HEK293T (cell line): ENCODE measurements around the gene LMO4.

ENCODE experiments used
- CTCF ChIA-PET: fragments of 350-600 bp; formaldehyde crosslinking; extraction: SDS; loops from one replicate; lab custom pipeline; 2021; ENCODE audit warnings: antibody characterized with exemption, inconsistent platforms; lab: Yijun Ruan, JAX
- POLR2A ChIA-PET: fragments of 350-600 bp; formaldehyde crosslinking; extraction: SDS; loops from one replicate; lab custom pipeline; 2020; ENCODE audit warnings: antibody characterized with exemption, inconsistent platforms; lab: Yijun Ruan, JAX
- DNase-seq: peaks from one replicate; pipeline ENCODE4 v3.0.0; 2012; ENCODE audit warnings: mixed read lengths; ENCODE audit errors: extremely low spot score
- ARNT ChIP-seq: fragments of 450-650 bp; IDR thresholded peaks from 2 replicates; pipeline ENCODE4 v1.6.1; 2017; ENCODE audit warnings: mild to moderate bottlenecking
- BHLHE40 ChIP-seq: fragments of 450-650 bp; IDR thresholded peaks from 2 replicates; pipeline ENCODE4 v1.6.1; 2016; ENCODE audit warnings: mild to moderate bottlenecking, moderate library complexity, borderline replicate concordance
- CTBP1 ChIP-seq: fragments of 450-650 bp; IDR thresholded peaks from 2 replicates; pipeline ENCODE4 v1.6.1; 2016; ENCODE audit warnings: borderline replicate concordance
- ELF4 ChIP-seq: fragments of 450-650 bp; IDR thresholded peaks from 2 replicates; pipeline ENCODE4 v1.6.1; 2017; ENCODE audit warnings: antibody characterized with exemption
- FOXA1 ChIP-seq: fragments of 450-650 bp; IDR thresholded peaks from 2 replicates; pipeline ENCODE4 v1.6.1; 2016; ENCODE audit warnings: mild to moderate bottlenecking
- FOXK2 ChIP-seq: fragments of 450-650 bp; IDR thresholded peaks from 2 replicates; pipeline ENCODE4 v1.6.1; 2016; ENCODE audit warnings: mild to moderate bottlenecking
- FOXM1 ChIP-seq: fragments of 450-650 bp; IDR thresholded peaks from 2 replicates; pipeline ENCODE4 v1.6.1; 2017; ENCODE audit warnings: mild to moderate bottlenecking, borderline replicate concordance
- HDGF ChIP-seq: fragments of 450-650 bp; IDR thresholded peaks from 2 replicates; pipeline ENCODE4 v1.6.1; 2017; ENCODE audit warnings: antibody characterized with exemption, borderline replicate concordance
- L3MBTL2 ChIP-seq: fragments of 450-650 bp; conservative IDR thresholded peaks from 2 replicates; pipeline ENCODE4 v1.6.1; 2016; ENCODE audit warnings: mild to moderate bottlenecking
- LEF1 ChIP-seq: fragments of 450-650 bp; IDR thresholded peaks from 2 replicates; pipeline ENCODE4 v1.6.1; 2017; ENCODE audit warnings: mild to moderate bottlenecking, borderline replicate concordance
- NFRKB ChIP-seq: fragments of 450-650 bp; IDR thresholded peaks from 2 replicates; pipeline ENCODE4 v1.6.1; 2016; ENCODE audit warnings: mild to moderate bottlenecking, moderate library complexity
- SP1 ChIP-seq: fragments of 450-650 bp; IDR thresholded peaks from 2 replicates; pipeline ENCODE4 v1.6.1; 2017
- SUZ12 ChIP-seq: fragments of 450-650 bp; IDR thresholded peaks from 2 replicates; pipeline ENCODE4 v1.6.1; 2016; ENCODE audit warnings: mild to moderate bottlenecking
- TARDBP ChIP-seq: fragments of 450-650 bp; IDR thresholded peaks from 2 replicates; pipeline ENCODE4 v1.6.1; 2016
- ZNF384 ChIP-seq: fragments of 450-650 bp; IDR thresholded peaks from 2 replicates; pipeline ENCODE4 v1.6.1; 2016
- TF ChIP-seq, protein P1 (sequence below): fragments of 450-650 bp; IDR thresholded peaks from 2 replicates; pipeline ENCODE4 v1.6.1; 2016

The LMO4 gene

DNA sequence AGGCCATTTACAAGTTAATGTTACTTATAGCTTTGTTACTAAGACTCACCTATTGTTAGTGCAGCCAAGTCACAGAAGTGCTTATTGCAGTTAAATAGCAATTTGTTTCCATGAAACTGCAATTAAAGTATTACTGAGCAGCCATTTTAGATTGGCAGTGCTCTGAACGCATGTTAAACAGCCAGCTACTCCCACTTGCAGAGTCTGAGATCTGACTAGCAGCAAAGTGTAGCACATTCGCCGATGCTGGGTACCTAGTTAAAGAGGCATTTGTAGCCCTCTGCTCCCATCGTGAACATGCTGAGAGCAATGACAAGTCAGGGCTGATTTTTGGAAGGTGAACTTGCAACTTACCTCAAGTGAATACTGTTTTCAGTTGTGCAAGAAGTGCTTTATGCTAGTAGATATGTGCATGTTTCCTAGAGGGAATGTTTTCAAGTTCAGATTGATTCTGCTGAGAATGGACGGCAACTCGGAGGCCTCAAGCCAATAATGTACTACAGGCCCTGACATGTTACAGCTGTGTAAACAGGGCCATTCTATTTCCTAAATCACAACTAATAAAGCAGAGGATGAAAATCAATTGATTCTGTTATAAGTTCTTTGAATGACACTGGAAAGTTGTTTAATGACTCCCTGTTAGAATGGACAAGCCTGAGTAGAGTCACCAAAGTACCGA is 19.8 kb downstream of the LMO4 start:
- POLR2A ChIA-PET = no interaction called here

GRCh38 chr1:87349036-87349435 is 20.4 kb downstream of the LMO4 start:
- no peak for DNase-seq
- ChIA-PET CTCF (no interaction called here), POLR2A (no interaction called here)
- no peak for TF ChIP-seq TARDBP
- no peak for TF ChIP-seq FOXA1
- no peak for TF ChIP-seq L3MBTL2

More for the DNA sequence above, 19.8 kb downstream of the LMO4 start:
- CTCF ChIA-PET = no interaction called here
- no peak for TF ChIP-seq FOXK2
- TF ChIP-seq FOXA1 = no peak
- no peak for TF ChIP-seq HDGF
- no peak for DNase-seq

DNA sequence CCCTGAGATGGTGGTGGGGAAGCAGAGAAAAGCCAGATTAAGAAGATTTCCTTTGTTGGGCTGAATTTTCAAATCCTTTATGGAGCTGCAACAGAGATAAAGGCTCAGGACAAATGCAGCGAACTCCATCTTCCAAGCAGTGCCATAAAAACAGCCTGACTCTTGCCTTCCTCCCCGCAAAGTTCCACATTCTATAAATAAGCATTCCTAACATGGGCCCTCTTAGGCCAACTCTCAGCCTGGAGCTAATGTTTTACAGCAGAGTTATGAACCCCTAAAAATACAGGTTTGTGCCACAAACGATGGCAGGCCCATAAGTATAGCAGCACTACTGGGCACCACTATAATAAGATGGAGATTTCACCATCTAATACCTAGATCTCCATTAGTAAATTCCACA is 27.2 kb downstream of the LMO4 start:
- no peak for TF ChIP-seq ZNF384
- no peak for TF ChIP-seq CTBP1
- TF ChIP-seq LEF1 = no peak
- no peak for TF ChIP-seq TARDBP
- TF ChIP-seq HDGF = no peak
- no peak for TF ChIP-seq FOXK2
- TF ChIP-seq FOXA1 = no peak
- TF ChIP-seq SP1 = no peak
- no peak for TF ChIP-seq NFRKB
- ChIA-PET POLR2A (no interaction called here), CTCF (no interaction called here)
- no peak for DNase-seq

DNA sequence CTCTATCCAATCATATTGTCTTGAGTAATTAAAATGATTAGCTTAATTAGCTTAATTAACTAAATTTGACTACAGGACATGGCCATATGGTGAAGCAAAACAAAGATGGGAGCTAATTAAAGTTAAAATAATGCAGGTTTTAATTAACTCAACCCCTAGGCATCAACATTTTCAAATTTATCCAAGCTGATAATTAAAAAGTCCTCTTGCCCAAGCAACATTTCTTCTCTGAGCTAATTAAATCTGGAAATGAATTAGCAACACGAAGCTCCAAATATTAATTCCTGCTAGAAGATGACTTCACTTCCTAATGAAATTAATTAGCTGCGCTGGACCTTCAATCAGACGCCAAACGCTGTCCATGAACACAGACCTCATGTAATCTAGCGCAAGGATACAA is 27.9 kb downstream of the LMO4 start:
- ChIA-PET CTCF (no interaction called here), POLR2A (no interaction called here)
- no peak for DNase-seq
- TF ChIP-seq ZNF384 (no peak), TARDBP (no peak), FOXK2 (no peak), SP1 (no peak), BHLHE40 (no peak)
- TF ChIP-seq, protein P1, sequence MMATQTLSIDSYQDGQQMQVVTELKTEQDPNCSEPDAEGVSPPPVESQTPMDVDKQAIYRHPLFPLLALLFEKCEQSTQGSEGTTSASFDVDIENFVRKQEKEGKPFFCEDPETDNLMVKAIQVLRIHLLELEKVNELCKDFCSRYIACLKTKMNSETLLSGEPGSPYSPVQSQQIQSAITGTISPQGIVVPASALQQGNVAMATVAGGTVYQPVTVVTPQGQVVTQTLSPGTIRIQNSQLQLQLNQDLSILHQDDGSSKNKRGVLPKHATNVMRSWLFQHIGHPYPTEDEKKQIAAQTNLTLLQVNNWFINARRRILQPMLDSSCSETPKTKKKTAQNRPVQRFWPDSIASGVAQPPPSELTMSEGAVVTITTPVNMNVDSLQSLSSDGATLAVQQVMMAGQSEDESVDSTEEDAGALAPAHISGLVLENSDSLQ = no peak

DNA sequence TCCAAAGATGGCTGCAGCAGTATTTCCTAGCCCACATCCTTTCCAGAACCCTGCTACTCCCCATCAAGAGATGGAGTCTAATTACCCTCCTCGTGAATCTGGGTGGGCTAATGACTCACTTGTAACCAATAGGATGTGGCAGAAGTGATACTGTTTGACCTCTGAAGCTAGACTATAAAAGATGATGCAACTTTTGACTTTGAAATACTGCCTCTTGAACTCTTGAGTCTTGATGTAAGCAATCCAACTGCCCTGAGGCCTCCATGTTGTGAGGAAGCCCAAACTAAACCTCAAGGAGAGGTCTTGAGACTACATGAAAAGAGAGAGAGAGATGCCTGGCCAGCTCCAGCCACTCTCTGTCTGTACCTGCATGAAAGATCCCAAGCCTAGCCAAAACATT is 29.5 kb downstream of the LMO4 start:
- ChIA-PET POLR2A (interaction anchor here (1.5 kb wide), 1 partner anchor 30 kb away, joined by 4 read pairs; no protein-coding TSS in a partner anchor), CTCF (no interaction called here)
- no peak for TF ChIP-seq TARDBP
- TF ChIP-seq FOXA1 = no peak
- no peak for TF ChIP-seq ZNF384
- TF ChIP-seq SP1 = no peak
- no peak for TF ChIP-seq HDGF
- no peak for TF ChIP-seq SUZ12
- no peak for TF ChIP-seq ELF4
- no peak for TF ChIP-seq FOXM1
- no peak for TF ChIP-seq LEF1
- TF ChIP-seq NFRKB = no peak
- no peak for TF ChIP-seq BHLHE40
- TF ChIP-seq L3MBTL2 = no peak
- no peak for TF ChIP-seq ARNT
- no peak for TF ChIP-seq FOXK2
- no peak for DNase-seq

- CTCF ChIA-PET = no interaction called here
- no peak for DNase-seq
- POLR2A ChIA-PET = no interaction called here
- TF ChIP-seq SP1 (no peak), TARDBP (no peak), CTBP1 (no peak), FOXA1 (no peak), ZNF384 (no peak), ARNT (no peak), FOXK2 (no peak), BHLHE40 (no peak), LEF1 (no peak), ELF4 (no peak), SUZ12 (no peak), NFRKB (no peak), HDGF (no peak), L3MBTL2 (no peak), FOXM1 (no peak)
- TF ChIP-seq, protein P1 = no peak
Measured at GRCh38 chr1:87359586-87359985, 30.9 kb downstream of the LMO4 start.

GRCh38 chr1:87362063-87362833 is 33.6 kb downstream of the LMO4 start:
- POLR2A ChIA-PET = no interaction called here
- no peak for DNase-seq
- TF ChIP-seq FOXA1 (no peak), ZNF384 (no peak), HDGF (no peak), SP1 (no peak), FOXK2 (no peak), FOXM1 (no peak), ARNT (no peak), L3MBTL2 (no peak), NFRKB (no peak), BHLHE40 (no peak), TARDBP (no peak), LEF1 (no peak), CTBP1 (no peak), SUZ12 (no peak), ELF4 (no peak)
- TF ChIP-seq, protein P1 = no peak
- CTCF ChIA-PET = no interaction called here
